ENCODE results near the gene ABCA10. TPM values are rescaled to one million over a fixed set of nuclear protein-coding genes. Genes with fewer than 3 reads are reported as not detected.

ABCA10 gene
- total RNA-seq, 1 donor from 2014 or later: 0.55 TPM

- DNase-seq (ENCODE audit: low read depth): no peak
Observed at GRCh38 chr17:69103557-69104233, 124.9 kb downstream of the ABCA10 start.

DNA sequence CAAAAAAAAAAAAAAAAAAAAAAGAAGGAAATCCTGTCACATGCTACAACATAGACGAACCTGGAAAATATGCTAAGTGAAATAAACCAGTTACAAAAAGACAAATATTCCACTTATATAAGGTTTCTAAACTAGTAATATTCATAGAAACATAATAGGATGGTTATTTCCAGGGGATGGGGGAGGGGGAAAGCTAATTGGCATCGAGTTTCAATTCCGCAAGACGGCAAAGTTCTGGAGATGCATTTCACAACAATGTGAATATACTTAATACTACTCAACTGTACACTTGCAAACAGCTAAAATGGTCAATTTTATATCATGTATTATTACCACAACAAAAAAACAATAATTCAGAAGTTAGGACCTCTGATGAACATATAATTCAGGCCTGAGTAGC, 130.0 kb downstream of the ABCA10 start:
- DNase-seq (ENCODE audit: low read depth): no peak

Other genes starting within 250 kb of the ABCA10 start
- gene ABCA9, start 167.9 kb downstream of the ABCA10 start, total RNA-seq: 0.20 TPM in 1 of 2 replicates, not detected in the other
- gene ABCA6, start 86.9 kb downstream of the ABCA10 start, total RNA-seq: 0.50 TPM in 1 of 2 replicates, not detected in the other
- 5.7 and 10.4 TPM in 2 replicates for gene ABCA5, start 98.3 kb upstream of the ABCA10 start, total RNA-seq
- gene MAP2K6, start 185.9 kb upstream of the ABCA10 start, total RNA-seq: 1.2 and 3.3 TPM in 2 replicates